IPS DF 4.7 (cell line): Measurements from ENCODE around the gene GPRC5C.

Experiments
- DNase-seq: peaks from one replicate; pipeline ENCODE4 v3.0.0-alpha.2; 2013; ENCODE audit warnings: low spot score; ENCODE audit errors: extremely low read depth

The GPRC5C gene

GRCh38 chr17:74431568-74432423, at the start of gene GPRC5C:
TSS of gene GPRC5C (plus strand) at chr17:74432088. CDS start at chr17:74439777, 7,689 bp downstream.
- no peak for DNase-seq

- no peak for DNase-seq
Measured at GRCh38 chr17:74383141-74383540, 48.7 kb upstream of the GPRC5C start.

GRCh38 chr17:74385201-74385600, 46.7 kb upstream of the GPRC5C start:
- DNase-seq: no peak

GRCh38 chr17:74386386-74386785, 45.5 kb upstream of the GPRC5C start:
- no peak for DNase-seq

GRCh38 chr17:74387365-74388218, 44.3 kb upstream of the GPRC5C start:
- DNase-seq: no peak

GRCh38 chr17:74389084-74389753, 42.7 kb upstream of the GPRC5C start:
- no peak for DNase-seq

GRCh38 chr17:74389937-74390679, 41.8 kb upstream of the GPRC5C start:
- DNase-seq: no peak

- DNase-seq: no peak
Measured at GRCh38 chr17:74390680-74391653, 40.9 kb upstream of the GPRC5C start.

GRCh38 chr17:74391771-74392170, 40.1 kb upstream of the GPRC5C start:
- DNase-seq: no peak

- no peak for DNase-seq
Measured at GRCh38 chr17:74392848-74393247, 39.0 kb upstream of the GPRC5C start.

- DNase-seq: no peak
Measured at GRCh38 chr17:74393346-74393942, 38.4 kb upstream of the GPRC5C start.

- DNase-seq: no peak
Measured at GRCh38 chr17:74394275-74394950, 37.5 kb upstream of the GPRC5C start.

GRCh38 chr17:74394977-74395376, 36.9 kb upstream of the GPRC5C start:
- no peak for DNase-seq

- no peak for DNase-seq
Measured at GRCh38 chr17:74396567-74396966, 35.3 kb upstream of the GPRC5C start.

- DNase-seq: no peak
Measured at GRCh38 chr17:74402048-74402447, 29.8 kb upstream of the GPRC5C start.

GRCh38 chr17:74403512-74404137, 28.3 kb upstream of the GPRC5C start:
- DNase-seq: no peak

GRCh38 chr17:74404218-74404617, 27.7 kb upstream of the GPRC5C start:
- DNase-seq: no peak

- DNase-seq: no peak
Measured at GRCh38 chr17:74404789-74405188, 27.1 kb upstream of the GPRC5C start.
